Upper lobe of left lung (tissue), 6 donors: ENCODE results near the gene LARGE1. TPM values are rescaled to one million over a fixed set of nuclear protein-coding genes. Genes with fewer than 3 reads are reported as not detected.

ENCODE experiments used
- ATAC-seq, 2 donors: fragments of 200-7000 bp; cut with Tn5 transposase; one replicate each; pipeline ENCODE4 v1.9.1; 2022; ENCODE audit warnings: mild to moderate bottlenecking in 2 of 2, moderate library complexity in 2 of 2; ENCODE audit not compliant: low FRiP score in 2 of 2
- DNase-seq, 2 donors: peaks; one replicate each; pipeline ENCODE4 v3.0.0-alpha.2; 2019 to 2020
- H3K27ac ChIP-seq, 4 donors: fragments of 200-600 bp; sonication (generic); one replicate each; pipeline ENCODE4 v1.5.1; 2016 to 2019
- H3K27me3 ChIP-seq, 4 donors: fragments of 200-600 bp; sonication (generic); one replicate each; pipeline ENCODE4 v1.5.1; 2017 to 2019
- H3K36me3 ChIP-seq, 4 donors: fragments of 200-600 bp; sonication (generic); one replicate each; pipeline ENCODE4 v1.5.1; 2016 to 2019
- H3K4me1 ChIP-seq, 4 donors: fragments of 200-600 bp; sonication (generic); one replicate each; pipeline ENCODE4 v1.5.1; 2018 to 2019
- H3K4me3 ChIP-seq, 4 donors: fragments of 200-600 bp; sonication (generic); one replicate each; pipeline ENCODE4 v1.5.1; 2017 to 2019; ENCODE audit warnings: mild to moderate bottlenecking in 2 of 4, moderate library complexity in 1 of 4
- H3K9me3 ChIP-seq, 4 donors: fragments of 200-600 bp; sonication (generic); one replicate each; pipeline ENCODE4 v1.5.1; 2018 to 2019
- CTCF ChIP-seq, 6 experiments: fragments of 450-650 bp in 4 of 6; fragments of 200-600 bp in 2 of 6; sonication (generic) in 2 of 6; IDR thresholded peaks; one replicate each; pipeline ENCODE4 v1.5.1; 2016 to 2019; ENCODE audit warnings: antibody characterized with exemption in 6 of 6
- EP300 ChIP-seq, 4 donors: sonication (generic); formaldehyde crosslinking; IDR thresholded peaks; one replicate each; pipeline ENCODE4 v1.5.1; 2017; ENCODE audit warnings: antibody characterized with exemption in 4 of 4, control low read depth in 2 of 4
- POLR2A ChIP-seq, 4 donors: fragments of 450-650 bp; IDR thresholded peaks; one replicate each; pipeline ENCODE4 v1.5.1; 2016 to 2017; ENCODE audit warnings: antibody characterized with exemption in 4 of 4, mild to moderate bottlenecking in 2 of 4
- POLR2AphosphoS5 ChIP-seq, 2 donors: sonication (generic); formaldehyde crosslinking; IDR thresholded peaks; one replicate each; pipeline ENCODE4 v1.5.1; 2017; ENCODE audit warnings: antibody characterized with exemption in 2 of 2
- WGBS, 2 donors: methylation state at CpG; one replicate each; pipeline ENCODE4 v1.1.5; 2017 to 2018; 5-methylcytosine and 5-hydroxymethylcytosine counted together
- total RNA-seq, 6 donors: library from RNA; depleted of rRNA in 4 of 6; stranded (reverse); fragments of >200 nt in 4 of 6; gene quantifications; one replicate each; pipeline versions ENCODE4 v1.1.0 to v1.2.1, GENCODE V29; 2016 to 2021
- donor health status: DM: no; HTN: no; CAD: no; lungs with moderate emphysema.
- donor health status: DM: no; HTN: yes; CAD: no; lungs with severe emphysema.

LARGE1 gene
- total RNA-seq, 6 donors from 2014 or later = 14.0 to 56.6 (median 25.3) TPM

GRCh38 chr22:33757041-33757801 is 163.1 kb downstream of the LARGE1 start:
- no peak for ATAC-seq
- WGBS, 2 donors = 71 to 78% methylated on average over 15 of the region's 15 CpGs
- Histone ChIP-seq H3K4me3 (no peak overlapping the region), H3K27ac (no peak overlapping the region), H3K27me3 (no peaks in the 10 kb centered on the region), H3K9me3 (no peaks in the 10 kb centered on the region), H3K36me3 (no peaks in the 10 kb centered on the region), H3K4me1 (no peaks in the 10 kb centered on the region)
- TF ChIP-seq POLR2AphosphoS5 (IDR thresholded peaks at IDR 0.05) = no peak
- no peak for TF ChIP-seq EP300 (IDR thresholded peaks at IDR 0.05)
- TF ChIP-seq CTCF (IDR thresholded peaks at IDR 0.05) = no peak
- TF ChIP-seq POLR2A (IDR thresholded peaks at IDR 0.05) = no peak
- DNase-seq = no peak

- ATAC-seq = no peak
- H3K4me1 ChIP-seq = no peaks in the 10 kb centered on the region
- H3K36me3 ChIP-seq = no peaks in the 10 kb centered on the region
- no peak overlapping the region for H3K27ac ChIP-seq
- 82 to 83% methylated on average over 10 of the region's 10 CpGs for WGBS, 2 donors
- H3K9me3 ChIP-seq = no peaks in the 10 kb centered on the region
- H3K4me3 ChIP-seq = no peak overlapping the region
- TF ChIP-seq CTCF (IDR thresholded peaks at IDR 0.05) (no peak), POLR2AphosphoS5 (IDR thresholded peaks at IDR 0.05) (no peak), POLR2A (IDR thresholded peaks at IDR 0.05) (no peak), EP300 (IDR thresholded peaks at IDR 0.05) (no peak)
- H3K27me3 ChIP-seq = no peaks in the 10 kb centered on the region
- DNase-seq = no peak
Measured at GRCh38 chr22:33756508-33756949, 163.7 kb downstream of the LARGE1 start.

GRCh38 chr22:33748714-33749113 is 171.6 kb downstream of the LARGE1 start:
- WGBS, 2 donors = 87 to 95% methylated on average over 4 of the region's 4 CpGs
- H3K27ac ChIP-seq = no peak overlapping the region
- H3K4me1 ChIP-seq = peaks cover 0 to 24% (median 12%) of the 10 kb centered on the region in 4 donors
- no peaks in the 10 kb centered on the region for H3K9me3 ChIP-seq
- no peak overlapping the region for H3K4me3 ChIP-seq
- no peak for ATAC-seq
- DNase-seq = no peak
- no peaks in the 10 kb centered on the region for H3K27me3 ChIP-seq
- TF ChIP-seq EP300 (IDR thresholded peaks at IDR 0.05) (no peak), CTCF (IDR thresholded peaks at IDR 0.05) (no peak), POLR2AphosphoS5 (IDR thresholded peaks at IDR 0.05) (no peak), POLR2A (IDR thresholded peaks at IDR 0.05) (no peak)
- H3K36me3 ChIP-seq = no peaks in the 10 kb centered on the region

- ATAC-seq (no peak), DNase-seq (no peak)
- Histone ChIP-seq H3K36me3 (no peaks in the 10 kb centered on the region), H3K9me3 (no peaks in the 10 kb centered on the region), H3K4me1 (peaks cover 0 to 24% (median 12%) of the 10 kb centered on the region in 4 donors), H3K27me3 (no peaks in the 10 kb centered on the region), H3K4me3 (no peak overlapping the region), H3K27ac (no peak overlapping the region)
- TF ChIP-seq EP300 (IDR thresholded peaks at IDR 0.05) (no peak), POLR2A (IDR thresholded peaks at IDR 0.05) (no peak), CTCF (IDR thresholded peaks at IDR 0.05) (no peak), POLR2AphosphoS5 (IDR thresholded peaks at IDR 0.05) (no peak)
- 95 to 96% methylated on average over 4 of the region's 4 CpGs for WGBS, 2 donors
Measured at GRCh38 chr22:33747576-33748180, 172.6 kb downstream of the LARGE1 start.
